Umbilical cord (tissue), 2 donors: ENCODE data around the gene ZNF708. TPM values are rescaled to one million over a fixed set of nuclear protein-coding genes. Genes with fewer than 3 reads are reported as not detected.
A peak's percentile ranks its signal among the peaks of the same experiment; 100 is the strongest.
"Not testable (repeated sequence)": the region's sequence is repeated elsewhere in the genome, so short reads cannot be mapped to it uniquely, and the experiment has no call there.

Source experiments
- DNase-seq: peaks from one replicate; pipeline ENCODE4 v3.0.0-alpha.2; 2015; ENCODE audit warnings: low spot score
- total RNA-seq: library from RNA; depleted of rRNA; stranded (reverse); fragments of >200 nt; gene quantifications from one replicate; pipeline ENCODE4 v1.2.3, GENCODE V29; 2014; ENCODE audit warnings: low replicate concordance; ENCODE audit not compliant: insufficient read depth

ZNF708 gene
- 16.4 TPM for total RNA-seq

- peak; percentile 97 for DNase-seq
Measured at GRCh38 chr19:21328885-21329605, at the start of gene ZNF708. ZNF708 (minus strand) TSS chr19:21329410; CDS start chr19:21329212, 198 bp downstream.

DNA sequence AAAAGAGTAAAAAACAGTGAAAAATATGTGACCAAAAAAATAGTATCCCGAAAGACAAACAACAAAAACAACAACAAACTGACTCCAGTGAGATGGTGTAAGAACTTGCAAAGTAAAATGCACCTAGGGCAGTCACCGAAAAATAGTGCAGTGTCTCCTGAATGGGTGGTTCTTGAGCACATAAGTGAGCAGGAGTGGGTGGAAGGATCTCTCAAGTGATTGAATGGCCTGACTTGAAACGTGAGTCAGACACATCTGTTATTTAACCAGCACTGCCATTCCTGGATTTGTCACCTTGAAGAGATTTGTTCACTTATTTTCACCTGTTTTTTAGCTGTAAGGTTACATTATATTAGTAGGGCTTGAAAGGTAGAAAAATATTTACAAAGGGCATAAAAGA, 33.1 kb upstream of the ZNF708 start:
- DNase-seq = no peak

- DNase-seq = peak; percentile 99
Measured at GRCh38 chr19:21358768-21359451, 29.7 kb upstream of the ZNF708 start, which contains the start of gene ZNF738. ZNF738 (plus strand) TSS chr19:21359000; CDS start chr19:21359141, 141 bp downstream.

GRCh38 chr19:21352830-21353229, 23.6 kb upstream of the ZNF708 start:
- no peak for DNase-seq

DNA sequence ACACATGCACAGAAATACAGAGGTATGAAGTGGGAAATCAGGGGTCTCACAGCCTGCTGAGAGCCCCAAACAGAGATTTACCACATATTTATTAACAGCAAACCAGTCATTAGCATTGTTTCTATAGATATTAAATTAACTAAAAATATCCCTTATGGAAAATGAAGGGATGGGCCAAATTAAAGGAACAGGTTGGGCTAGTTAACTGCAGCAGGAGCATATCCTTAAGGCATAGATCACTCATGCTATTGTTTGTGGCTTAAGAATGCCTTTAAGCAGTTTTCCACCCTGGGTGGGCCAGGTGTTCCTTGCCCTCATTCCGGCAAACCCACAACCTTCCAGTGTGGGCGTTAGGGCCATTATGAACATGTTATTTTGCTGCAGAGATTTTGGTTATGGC, 15.6 kb upstream of the ZNF708 start:
- not testable (repeated sequence) for DNase-seq

- DNase-seq = no peak
Measured at GRCh38 chr19:21335721-21336120, 6.5 kb upstream of the ZNF708 start.

- no peak for DNase-seq
Measured at GRCh38 chr19:21328406-21328805, 804 bp downstream of the ZNF708 start.

- DNase-seq = no peak
Measured at GRCh38 chr19:21326169-21326568, 3.0 kb downstream of the ZNF708 start.

- DNase-seq = no peak
Measured at GRCh38 chr19:21323000-21323399, 6.2 kb downstream of the ZNF708 start.

DNA sequence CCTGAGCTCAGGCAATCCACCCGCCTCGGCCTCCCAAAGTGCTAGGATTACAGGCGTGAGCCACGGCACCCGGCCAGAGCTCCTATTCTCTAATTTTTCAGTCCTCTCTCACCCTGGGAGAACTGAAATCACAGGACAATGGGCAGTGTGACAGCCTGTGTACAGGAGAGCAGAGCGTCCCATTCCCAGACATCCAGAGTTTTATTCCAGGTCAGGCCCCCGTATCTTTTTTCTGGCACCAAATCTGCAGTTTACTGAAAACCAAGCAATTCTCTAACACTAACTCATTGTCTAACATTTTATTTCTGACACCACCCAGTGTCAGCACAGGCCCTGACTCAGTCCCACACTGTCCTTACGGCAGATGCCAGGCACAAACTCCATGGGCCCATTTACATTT, 6.7 kb downstream of the ZNF708 start:
- DNase-seq = no peak

DNA sequence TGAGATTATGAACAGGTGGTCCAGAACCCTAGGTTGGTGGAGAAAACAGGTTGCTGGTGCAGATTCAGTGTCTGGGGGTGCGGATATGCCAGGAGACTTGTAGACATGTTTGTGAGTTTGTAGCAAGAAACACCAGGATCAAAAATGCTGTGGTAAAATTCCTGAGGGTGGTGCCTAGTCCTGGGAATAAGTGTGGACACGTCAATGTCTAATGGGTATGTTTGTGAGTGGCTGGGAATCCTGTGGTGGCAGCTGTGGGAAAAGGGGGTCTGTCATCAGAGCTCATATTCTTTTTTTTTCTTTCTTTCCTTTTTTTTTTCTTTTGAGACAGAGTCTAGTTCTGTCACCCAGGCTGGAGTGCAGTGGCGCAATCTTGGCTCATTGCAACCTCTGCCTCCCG, 7.2 kb downstream of the ZNF708 start:
- no peak for DNase-seq

DNA sequence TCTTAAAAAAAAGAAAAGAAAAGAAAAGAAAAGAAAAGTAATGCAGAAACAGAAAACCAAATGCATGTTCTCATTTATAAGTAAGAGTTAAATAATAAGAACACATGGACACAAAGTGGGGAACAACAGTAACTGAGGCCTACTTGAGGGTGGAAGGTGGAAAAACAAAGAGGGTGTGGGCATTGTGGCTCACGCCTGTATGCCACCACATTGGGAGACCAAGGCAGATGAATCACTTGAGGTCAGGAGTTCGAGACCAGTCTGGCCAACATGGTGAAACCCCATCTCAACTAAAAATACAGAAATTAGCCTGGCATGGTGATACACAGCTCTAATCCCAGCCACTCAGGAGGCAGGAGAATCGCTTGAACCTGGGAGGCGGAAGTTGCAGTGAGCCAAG, 8.1 kb downstream of the ZNF708 start:
- DNase-seq = no peak

DNA sequence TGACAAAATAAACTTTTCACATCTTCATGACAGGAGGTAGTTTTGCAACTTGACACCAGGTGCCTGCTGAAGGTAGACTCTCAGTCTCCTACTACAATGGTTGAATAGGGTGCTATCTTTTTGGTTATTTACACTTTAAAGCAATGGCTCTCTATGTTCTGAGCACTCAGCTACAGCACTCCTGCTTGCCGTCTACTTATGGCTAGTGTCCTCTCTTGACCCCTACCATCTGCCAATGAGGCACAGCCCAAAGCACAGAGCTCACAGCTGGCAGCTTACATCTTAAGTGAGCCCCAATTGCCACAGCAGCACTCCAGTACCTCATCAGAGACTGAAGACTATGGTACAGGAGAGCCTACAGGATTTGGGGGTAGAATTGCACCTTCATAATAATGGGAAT, 11.4 kb downstream of the ZNF708 start:
- DNase-seq = no peak

DNA sequence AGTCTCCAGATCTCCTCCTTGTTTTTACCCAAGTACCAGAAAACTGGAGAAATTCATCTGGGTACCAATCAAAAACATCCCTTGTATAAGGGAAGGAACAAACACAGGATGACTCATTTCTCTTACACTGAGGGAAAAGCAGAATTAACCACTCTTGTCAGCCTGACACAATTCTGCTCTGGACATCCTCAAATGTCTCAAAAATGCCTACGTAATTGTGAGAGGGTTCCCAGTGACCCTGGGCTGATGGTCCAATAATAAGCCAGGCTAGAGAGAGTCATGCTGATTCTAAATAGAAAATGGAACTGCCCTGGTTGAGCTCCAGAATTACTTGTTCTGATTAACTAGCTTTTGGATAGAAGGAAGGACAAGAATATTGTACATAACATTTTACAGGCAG, 14.5 kb downstream of the ZNF708 start:
- DNase-seq = peak; percentile 76

DNA sequence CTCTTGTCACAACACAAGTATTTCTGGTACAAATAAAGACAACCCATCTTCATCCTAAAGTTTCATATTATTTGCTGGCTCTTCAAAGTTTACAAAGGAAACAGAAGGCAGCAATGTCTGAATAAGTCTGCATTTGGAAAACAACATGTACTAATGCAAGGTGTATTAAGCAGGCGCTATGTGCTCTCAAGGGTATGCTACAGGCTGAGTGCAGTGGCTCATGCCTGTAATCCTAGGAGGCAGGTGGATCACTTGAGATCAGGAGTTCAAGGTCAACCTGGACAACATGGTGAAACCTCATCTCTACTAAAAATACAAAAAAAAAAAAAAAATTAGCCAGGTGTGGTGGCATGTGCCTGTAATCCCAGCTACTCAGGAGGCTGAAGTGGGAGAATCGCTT, 16.4 kb downstream of the ZNF708 start:
- not testable (repeated sequence) for DNase-seq

GRCh38 chr19:21308773-21309172, 20.4 kb downstream of the ZNF708 start:
- no peak for DNase-seq

DNA sequence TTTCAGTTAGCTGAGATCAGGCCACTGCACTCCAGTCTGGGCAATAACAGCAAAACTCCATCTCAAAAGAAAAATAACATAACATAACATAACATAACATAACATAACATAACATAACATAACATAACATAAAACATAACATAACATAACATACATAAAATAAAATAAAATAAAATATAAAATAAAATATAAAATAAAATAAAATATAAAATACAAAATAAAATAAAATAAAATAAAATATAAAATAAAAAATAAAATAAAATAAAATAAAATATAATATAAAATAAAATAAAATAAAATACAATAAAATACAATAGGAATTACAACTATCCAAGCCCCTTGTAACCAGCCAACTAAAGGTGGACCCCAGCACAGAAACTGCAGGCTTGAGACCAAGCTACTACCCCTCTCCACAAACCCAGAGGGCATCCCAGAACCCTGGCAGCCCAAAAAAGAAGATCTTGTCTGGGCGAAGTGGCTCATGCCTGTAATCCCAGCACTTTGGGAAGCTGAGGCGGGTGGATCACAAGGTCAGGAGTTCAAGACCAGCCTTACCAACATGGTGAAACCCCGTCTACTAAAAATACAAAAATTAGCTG, 22.2 kb downstream of the ZNF708 start:
- DNase-seq = not testable (repeated sequence)

DNA sequence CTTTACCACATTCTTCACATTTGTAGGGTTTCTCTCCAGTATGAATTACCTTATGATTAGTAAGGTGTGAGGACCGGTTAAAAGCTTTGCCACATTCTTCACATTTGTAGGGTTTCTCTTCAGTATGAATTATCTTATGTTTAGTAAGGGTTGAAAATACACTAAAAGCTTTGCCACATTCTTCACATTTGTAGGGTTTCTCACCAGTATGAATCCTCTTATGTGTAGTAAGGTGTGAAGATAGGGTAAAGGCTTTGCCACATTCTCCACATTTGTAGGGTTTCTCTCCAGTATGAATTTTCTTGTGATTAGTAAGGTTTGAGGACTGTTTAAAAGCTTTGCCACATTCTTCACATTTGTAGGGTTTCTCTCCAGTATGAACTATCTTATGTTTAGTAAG, 35.4 kb downstream of the ZNF708 start:
- DNase-seq = not testable (repeated sequence)

DNA sequence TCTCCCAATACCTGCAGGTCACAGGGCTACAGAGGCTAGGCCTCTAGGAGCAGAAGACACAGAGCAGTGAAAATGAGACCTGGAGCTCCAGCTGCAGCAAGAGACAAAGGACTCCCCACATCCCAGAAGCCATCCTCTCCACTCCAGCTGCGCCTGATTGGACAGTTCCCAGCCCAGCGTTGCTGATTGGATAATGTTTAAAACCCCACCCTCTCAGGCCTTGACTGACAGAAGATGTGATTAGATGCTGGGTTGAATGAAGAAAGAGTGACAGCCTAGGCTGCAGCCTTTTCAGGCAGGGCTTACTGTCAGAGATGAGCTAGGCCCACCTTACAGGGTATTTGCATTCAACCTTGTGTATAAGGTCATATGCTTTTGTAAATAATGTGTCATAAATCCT, 59.4 kb downstream of the ZNF708 start:
- no peak for DNase-seq

DNA sequence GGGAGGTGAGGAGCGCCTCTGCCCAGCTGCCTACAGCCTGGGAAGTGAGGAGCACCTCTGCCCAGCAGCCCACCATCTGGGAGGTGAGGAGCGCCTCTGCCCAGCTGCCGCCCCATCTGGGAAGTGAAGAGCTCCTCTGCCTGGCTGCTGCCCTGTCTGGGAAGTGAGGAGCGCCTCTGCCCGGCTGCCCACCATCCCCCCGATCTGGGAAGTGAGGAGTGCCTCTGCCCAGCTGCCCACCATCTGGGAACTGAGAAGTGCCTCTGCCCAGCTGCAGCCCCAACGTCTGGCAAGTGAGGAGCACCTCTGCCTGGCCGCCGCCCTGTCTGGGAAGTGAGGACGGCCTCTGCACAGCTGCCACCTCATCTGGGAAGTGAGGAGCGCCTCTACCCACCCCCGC, 64.3 kb downstream of the ZNF708 start:
- DNase-seq = no peak

DNA sequence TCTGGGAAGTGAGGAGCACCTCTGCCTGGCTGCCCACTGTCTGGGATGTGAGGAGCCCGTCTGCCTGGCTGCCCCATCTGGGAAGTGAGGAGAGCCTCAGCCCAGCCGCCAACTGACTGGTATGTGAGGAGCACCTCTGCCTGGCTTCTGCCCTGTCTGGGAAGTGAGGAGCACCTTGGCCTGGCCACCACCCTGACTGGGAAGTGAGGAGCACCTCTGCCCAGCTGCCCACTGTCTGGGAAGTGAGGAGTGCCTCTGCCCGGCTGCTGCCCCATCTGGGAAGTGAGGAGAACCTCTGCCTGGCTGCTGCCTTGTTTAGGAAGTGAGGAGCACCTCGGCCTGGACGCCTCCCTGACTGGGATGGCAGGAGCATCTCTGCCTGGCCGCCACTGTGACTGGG, 64.8 kb downstream of the ZNF708 start:
- DNase-seq = no peak

DNA sequence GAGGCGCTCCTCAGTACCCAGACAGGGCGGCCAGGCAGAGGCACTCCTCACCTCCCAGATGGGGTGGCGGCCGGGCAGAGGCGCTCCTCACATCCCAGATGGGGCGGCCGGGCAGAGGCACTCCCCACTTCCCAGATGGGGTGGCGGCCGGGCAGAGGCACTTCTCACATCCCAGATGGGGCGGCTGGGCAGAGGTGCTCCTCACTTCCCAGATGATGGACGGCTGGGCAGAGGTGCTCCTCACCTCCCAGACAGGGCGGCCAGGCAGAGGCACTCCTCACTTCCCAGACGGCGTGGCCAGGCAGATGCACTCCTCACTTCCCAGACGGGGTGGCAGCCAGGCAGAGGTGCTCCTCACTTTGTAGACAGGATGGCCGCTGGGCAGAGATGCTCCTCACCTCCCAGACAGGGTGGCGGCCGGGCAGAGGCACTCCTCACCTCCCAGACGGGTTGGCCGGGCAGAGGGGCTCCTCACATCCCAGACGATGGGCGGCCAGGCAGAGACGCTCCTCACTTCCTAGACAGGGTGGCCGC, 68.3 kb downstream of the ZNF708 start:
- not testable (repeated sequence) for DNase-seq
